ENCODE measurements around the gene XYLT2. TPM values are rescaled to one million over a fixed set of nuclear protein-coding genes. Genes with fewer than 3 reads are reported as not detected.

XYLT2 gene
- total and polyA plus RNA-seq, 2 experiments from 2014 or later: 48.8 to 80.0 TPM

DNA sequence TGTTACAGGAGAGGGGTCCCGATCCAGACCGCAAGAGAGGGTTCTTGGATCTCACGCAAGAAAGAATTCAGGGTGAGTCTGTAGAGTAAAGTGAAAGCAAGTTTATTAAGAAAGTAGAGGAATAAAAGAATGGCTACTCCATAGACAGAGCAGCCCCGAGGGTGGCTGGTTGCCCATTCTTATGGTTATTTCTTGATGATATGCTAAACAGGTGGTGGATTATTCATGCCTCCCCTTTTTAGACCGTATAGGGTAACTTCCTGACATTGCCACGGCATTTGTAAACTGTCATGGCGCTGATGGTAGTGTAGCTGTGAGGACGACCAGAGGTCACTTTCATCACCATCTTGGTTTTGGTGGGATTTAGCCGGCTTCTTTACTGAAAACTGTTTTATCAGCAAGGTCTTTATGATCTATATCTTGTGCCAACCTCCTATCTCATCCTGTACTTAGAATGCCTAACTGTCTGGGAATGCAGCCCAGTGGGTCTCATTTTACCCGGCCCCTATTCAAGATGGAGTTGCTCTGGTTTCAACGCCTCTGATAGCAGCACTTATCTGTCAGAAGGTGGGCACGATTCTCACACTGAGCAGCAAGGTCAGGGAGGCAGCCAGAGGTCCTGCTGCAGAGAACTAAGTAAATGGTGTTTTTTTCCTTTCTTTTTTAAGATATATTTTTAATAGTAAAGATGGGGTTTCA lies 26.5 kb upstream of the XYLT2 start:
- no peak overlapping the region for H3K27ac ChIP-seq
- TF ChIP-seq, protein P1, sequence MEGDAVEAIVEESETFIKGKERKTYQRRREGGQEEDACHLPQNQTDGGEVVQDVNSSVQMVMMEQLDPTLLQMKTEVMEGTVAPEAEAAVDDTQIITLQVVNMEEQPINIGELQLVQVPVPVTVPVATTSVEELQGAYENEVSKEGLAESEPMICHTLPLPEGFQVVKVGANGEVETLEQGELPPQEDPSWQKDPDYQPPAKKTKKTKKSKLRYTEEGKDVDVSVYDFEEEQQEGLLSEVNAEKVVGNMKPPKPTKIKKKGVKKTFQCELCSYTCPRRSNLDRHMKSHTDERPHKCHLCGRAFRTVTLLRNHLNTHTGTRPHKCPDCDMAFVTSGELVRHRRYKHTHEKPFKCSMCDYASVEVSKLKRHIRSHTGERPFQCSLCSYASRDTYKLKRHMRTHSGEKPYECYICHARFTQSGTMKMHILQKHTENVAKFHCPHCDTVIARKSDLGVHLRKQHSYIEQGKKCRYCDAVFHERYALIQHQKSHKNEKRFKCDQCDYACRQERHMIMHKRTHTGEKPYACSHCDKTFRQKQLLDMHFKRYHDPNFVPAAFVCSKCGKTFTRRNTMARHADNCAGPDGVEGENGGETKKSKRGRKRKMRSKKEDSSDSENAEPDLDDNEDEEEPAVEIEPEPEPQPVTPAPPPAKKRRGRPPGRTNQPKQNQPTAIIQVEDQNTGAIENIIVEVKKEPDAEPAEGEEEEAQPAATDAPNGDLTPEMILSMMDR (IDR thresholded peaks at IDR 0.05; ENCODE audit: low read depth, low read length): no peak
- H3K4me3 ChIP-seq: no peak overlapping the region

DNA sequence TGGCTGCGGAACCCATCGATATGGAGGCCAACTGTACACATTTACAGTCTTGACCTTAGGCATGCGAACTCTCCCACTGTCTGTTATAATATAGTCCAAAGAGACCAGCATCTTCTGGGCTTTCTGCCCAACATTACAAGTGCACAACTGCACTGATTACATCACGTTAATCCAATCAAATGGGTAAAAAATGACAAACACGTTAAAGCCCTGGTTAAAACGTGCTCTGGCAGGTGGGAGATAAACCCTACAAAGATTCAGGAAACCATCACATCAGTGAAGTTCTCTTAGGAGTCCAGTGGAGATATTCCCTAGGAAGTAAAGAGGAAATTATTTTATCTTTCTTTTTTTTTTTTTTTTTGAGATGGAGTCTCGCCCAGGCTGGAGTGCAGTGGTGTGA lies 23.7 kb upstream of the XYLT2 start:
- H3K27me3 ChIP-seq: no peaks in the 10 kb centered on the region
- no peak overlapping the region for H3K27ac ChIP-seq
- no peaks in the 10 kb centered on the region for H3K36me3 ChIP-seq
- H3K9me3 ChIP-seq (ENCODE audit: low read depth): no peaks in the 10 kb centered on the region
- peak in 1 of 2 donors; percentile 28 for DNase-seq (ENCODE audit: low read depth in 1 of 2, low spot score in 1 of 2)
- no peaks in the 10 kb centered on the region for H3K4me1 ChIP-seq (ENCODE audit: low read depth)
- TF ChIP-seq, protein P1 (IDR thresholded peaks at IDR 0.05; ENCODE audit: low read depth, low read length): no peak
- H3K4me3 ChIP-seq: no peak overlapping the region

More for the DNA sequence above, 26.5 kb upstream of the XYLT2 start:
- Histone ChIP-seq H3K36me3 (no peaks in the 10 kb centered on the region), H3K9me3 (ENCODE audit: low read depth) (no peaks in the 10 kb centered on the region), H3K4me1 (ENCODE audit: low read depth) (no peaks in the 10 kb centered on the region), H3K27me3 (no peaks in the 10 kb centered on the region)
- DNase-seq (ENCODE audit: low read depth in 1 of 2, low spot score in 1 of 2): no peak

DNA sequence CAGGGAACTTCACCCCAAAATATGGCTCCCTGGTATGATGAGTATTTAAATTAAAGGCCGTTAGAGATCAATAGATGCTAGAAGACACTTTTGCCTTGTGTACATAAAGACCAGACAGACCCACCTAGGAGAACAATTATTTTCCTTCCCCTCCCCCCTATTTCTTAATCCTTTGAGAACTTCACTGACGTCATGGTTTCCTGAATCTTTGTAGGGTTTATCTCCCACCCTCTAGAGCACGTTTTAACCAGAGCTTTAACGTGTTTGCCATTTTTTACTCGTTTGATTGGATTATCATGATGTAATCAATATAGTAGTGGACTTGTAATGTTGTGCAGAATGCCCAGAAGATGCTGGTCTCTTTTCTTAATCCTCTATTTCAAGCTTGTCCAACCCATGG lies 22.9 kb upstream of the XYLT2 start:
- no peaks in the 10 kb centered on the region for H3K9me3 ChIP-seq (ENCODE audit: low read depth)
- no peak for DNase-seq (ENCODE audit: low read depth in 1 of 2, low spot score in 1 of 2)
- no peaks in the 10 kb centered on the region for H3K4me1 ChIP-seq (ENCODE audit: low read depth)
- H3K4me3 ChIP-seq: no peak overlapping the region
- no peak overlapping the region for H3K27ac ChIP-seq
- no peaks in the 10 kb centered on the region for H3K36me3 ChIP-seq
- no peaks in the 10 kb centered on the region for H3K27me3 ChIP-seq
- TF ChIP-seq, protein P1 (IDR thresholded peaks at IDR 0.05; ENCODE audit: low read depth, low read length): no peak

DNA sequence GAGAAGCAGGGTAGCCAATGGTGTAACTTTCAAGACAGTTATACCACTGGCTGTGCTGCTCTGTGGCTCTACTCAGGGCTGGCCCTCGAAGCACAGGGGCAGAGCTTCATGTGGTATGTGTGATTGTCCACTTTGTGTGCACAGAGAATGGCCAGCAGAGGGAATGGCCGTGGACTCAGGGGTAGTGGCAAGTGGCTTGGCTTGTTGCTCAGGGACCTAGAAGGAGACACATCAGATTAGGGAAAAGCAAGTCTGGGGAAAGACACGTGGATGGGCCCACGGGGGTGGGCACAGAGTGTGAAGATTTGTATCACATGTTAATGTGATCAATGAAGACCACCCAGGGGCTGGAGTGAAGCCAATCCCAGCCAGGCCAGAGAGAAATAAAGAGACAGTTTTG lies 20.0 kb upstream of the XYLT2 start:
- Histone ChIP-seq H3K27me3 (no peaks in the 10 kb centered on the region), H3K4me3 (no peak overlapping the region), H3K4me1 (ENCODE audit: low read depth) (no peaks in the 10 kb centered on the region), H3K9me3 (ENCODE audit: low read depth) (no peaks in the 10 kb centered on the region), H3K36me3 (no peaks in the 10 kb centered on the region), H3K27ac (no peak overlapping the region)
- TF ChIP-seq, protein P1 (IDR thresholded peaks at IDR 0.05; ENCODE audit: low read depth, low read length): no peak
- DNase-seq (ENCODE audit: low read depth in 1 of 2, low spot score in 1 of 2): no peak

DNA sequence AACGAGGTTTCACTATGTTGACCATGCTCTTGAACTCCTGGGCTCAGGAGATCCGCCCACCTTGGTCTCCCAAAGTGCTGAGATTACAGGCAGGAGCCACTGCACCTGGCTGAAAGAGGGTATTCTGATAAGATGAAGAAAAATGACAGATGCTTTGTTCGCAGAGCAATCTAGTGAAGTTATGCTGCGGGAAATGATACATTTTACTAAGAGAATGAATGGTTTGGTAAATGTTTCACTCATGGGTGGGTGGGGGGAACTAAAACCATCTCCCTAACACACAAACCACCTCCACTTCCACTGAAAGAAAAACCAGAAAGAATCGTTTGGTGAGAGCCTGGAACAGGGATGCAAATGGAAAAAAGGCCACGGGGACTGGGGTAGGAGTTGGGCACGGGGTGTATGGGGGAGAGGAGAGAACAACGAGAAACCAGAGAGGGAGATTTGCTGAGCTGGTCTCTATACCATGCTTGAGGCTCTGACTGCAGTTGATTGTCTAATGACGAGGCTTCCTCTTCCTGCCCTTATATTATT lies 19.0 kb upstream of the XYLT2 start:
- Histone ChIP-seq H3K9me3 (ENCODE audit: low read depth) (no peaks in the 10 kb centered on the region), H3K4me3 (no peak overlapping the region), H3K36me3 (no peaks in the 10 kb centered on the region), H3K27ac (no peak overlapping the region), H3K4me1 (ENCODE audit: low read depth) (peaks cover 3% of the 10 kb centered on the region), H3K27me3 (no peaks in the 10 kb centered on the region)
- DNase-seq (ENCODE audit: low read depth in 1 of 2, low spot score in 1 of 2): no peak
- TF ChIP-seq, protein P1 (IDR thresholded peaks at IDR 0.05; ENCODE audit: low read depth, low read length): no peak
